HEK293 (cell line): ENCODE measurements around the gene TNS1.

Source experiments
- ZNF274 ChIP-seq, 2 experiments: fragments of 200-500 bp in 1 of 2; fragments of 450-650 bp in 1 of 2; sonication (Bioruptor generic) in 1 of 2; formaldehyde crosslinking in 1 of 2; IDR thresholded peaks; 2 replicates each; pipeline versions ENCODE4 v1.5.1 to v1.6.1; 2014 to 2016; ENCODE audit warnings: borderline replicate concordance in 1 of 2, inconsistent platforms in 1 of 2, low read length in 1 of 2, missing biosample characterization in 1 of 2, missing genetic modification characterization in 1 of 2
- ZNF324 ChIP-seq: fragments of 450-650 bp; formaldehyde crosslinking; IDR thresholded peaks from 2 replicates; pipeline ENCODE4 v1.5.1; 2016; ENCODE audit warnings: missing biosample characterization, missing genetic modification characterization
- ZNF830 ChIP-seq: fragments of 450-650 bp; IDR thresholded peaks from 2 replicates; pipeline ENCODE4 v1.5.0; 2018; ENCODE audit warnings: missing biosample characterization, missing genetic modification characterization, low read depth, mild to moderate bottlenecking, moderate library complexity
- TF ChIP-seq, protein P1 (sequence below): fragments of 450-650 bp; formaldehyde crosslinking; IDR thresholded peaks from 2 replicates; pipeline ENCODE4 v1.5.1; 2016; ENCODE audit warnings: missing biosample characterization, missing genetic modification characterization

DNA sequence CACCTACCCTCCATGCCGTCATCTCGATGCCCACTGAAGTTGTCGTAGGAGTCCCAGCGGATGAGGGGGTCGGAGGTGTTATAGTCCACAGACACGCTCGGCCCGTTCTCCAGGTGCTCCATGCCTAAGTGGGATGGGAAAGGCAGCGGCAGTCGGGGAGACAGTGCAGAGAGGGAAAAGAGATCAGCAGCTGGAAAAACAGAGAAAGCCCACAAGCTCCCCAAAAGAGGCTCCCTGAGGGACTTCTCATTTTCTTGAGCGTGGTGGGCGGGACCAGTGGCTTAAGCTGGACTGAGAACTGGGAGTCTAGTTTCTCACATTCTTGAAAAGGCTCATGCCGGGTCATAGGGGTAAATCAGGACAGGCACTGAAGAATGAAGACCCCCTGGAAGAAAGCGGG lies 121.9 kb downstream of the TNS1 start:
- TF ChIP-seq ZNF274 (IDR thresholded peaks at IDR 0.05; ENCODE audit: low read length) (no peak), ZNF274 (tag by site-specific recombination; IDR thresholded peaks at IDR 0.05; ENCODE audit: borderline replicate concordance) (no peak), ZNF830 (tag by site-specific recombination) (no peak), ZNF324 (tag by site-specific recombination) (no peak)
- TF ChIP-seq, protein P1, sequence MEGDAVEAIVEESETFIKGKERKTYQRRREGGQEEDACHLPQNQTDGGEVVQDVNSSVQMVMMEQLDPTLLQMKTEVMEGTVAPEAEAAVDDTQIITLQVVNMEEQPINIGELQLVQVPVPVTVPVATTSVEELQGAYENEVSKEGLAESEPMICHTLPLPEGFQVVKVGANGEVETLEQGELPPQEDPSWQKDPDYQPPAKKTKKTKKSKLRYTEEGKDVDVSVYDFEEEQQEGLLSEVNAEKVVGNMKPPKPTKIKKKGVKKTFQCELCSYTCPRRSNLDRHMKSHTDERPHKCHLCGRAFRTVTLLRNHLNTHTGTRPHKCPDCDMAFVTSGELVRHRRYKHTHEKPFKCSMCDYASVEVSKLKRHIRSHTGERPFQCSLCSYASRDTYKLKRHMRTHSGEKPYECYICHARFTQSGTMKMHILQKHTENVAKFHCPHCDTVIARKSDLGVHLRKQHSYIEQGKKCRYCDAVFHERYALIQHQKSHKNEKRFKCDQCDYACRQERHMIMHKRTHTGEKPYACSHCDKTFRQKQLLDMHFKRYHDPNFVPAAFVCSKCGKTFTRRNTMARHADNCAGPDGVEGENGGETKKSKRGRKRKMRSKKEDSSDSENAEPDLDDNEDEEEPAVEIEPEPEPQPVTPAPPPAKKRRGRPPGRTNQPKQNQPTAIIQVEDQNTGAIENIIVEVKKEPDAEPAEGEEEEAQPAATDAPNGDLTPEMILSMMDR: no peak
